Measurements from ENCODE around the gene MAN1C1. TPM values are rescaled to one million over a fixed set of nuclear protein-coding genes. Genes with fewer than 3 reads are reported as not detected.

MAN1C1 gene
- total RNA-seq, 4 donors from 2014 or later, result 5.0 to 31.1 (median 7.9) TPM

DNA sequence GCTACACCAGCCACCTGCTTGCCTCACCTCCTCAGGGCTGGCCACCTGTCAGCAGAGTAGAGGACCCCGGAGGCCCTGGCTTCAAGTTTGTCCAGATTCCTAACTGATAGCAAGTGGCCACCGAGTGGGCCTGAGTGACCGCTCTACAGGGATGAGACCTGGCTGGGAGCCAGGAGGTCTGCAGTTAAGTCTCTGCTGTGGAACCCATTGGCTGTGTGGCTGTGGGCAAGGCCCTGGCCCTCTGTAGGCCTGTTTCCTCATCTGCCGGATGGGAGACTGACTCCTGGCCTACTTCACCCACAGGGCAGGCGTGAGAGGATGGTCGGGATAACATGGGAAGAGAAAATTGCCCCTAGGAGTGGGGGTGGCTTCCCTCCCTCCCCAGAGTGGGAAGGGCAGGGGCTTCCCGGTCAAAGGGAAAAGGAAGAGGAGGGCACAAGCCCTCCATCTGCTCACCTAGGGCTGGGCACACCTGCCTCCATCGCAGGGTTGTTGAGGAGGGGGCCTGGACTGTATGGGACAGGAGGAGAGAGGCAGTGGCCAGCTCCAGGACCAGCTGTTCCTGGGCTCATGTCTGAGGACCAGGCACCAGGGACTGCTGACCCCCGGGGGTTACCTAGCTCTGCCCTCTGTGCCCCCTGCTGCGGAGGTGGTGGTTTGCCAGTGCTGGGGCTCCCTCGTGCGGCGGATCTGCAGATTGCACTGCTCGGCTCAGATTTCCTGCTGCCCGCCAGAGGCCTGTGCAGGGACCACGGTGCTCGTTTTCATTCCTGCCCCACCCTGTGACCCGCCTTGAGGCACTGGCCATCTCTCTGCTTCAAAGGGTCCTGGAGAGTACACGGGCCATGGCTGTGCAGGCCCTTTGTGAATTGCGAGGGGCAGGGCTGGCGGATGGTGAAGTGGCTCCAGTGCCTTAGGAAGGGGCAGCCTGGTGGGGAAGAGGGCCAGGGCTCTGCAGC is 194.0 kb downstream of the MAN1C1 start:
- Histone ChIP-seq H3K36me3 (no peaks in the 10 kb centered on the region), H3K27ac (no peak overlapping the region), H3K4me1 (peaks cover 0 to 5% of the 10 kb centered on the region in 2 donors), H3K4me3 (no peak overlapping the region), H3K27me3 (no peaks in the 10 kb centered on the region), H3K9me3 (no peaks in the 10 kb centered on the region)
- DNase-seq, result peak; percentile 70 to 75
- TF ChIP-seq, protein P1, sequence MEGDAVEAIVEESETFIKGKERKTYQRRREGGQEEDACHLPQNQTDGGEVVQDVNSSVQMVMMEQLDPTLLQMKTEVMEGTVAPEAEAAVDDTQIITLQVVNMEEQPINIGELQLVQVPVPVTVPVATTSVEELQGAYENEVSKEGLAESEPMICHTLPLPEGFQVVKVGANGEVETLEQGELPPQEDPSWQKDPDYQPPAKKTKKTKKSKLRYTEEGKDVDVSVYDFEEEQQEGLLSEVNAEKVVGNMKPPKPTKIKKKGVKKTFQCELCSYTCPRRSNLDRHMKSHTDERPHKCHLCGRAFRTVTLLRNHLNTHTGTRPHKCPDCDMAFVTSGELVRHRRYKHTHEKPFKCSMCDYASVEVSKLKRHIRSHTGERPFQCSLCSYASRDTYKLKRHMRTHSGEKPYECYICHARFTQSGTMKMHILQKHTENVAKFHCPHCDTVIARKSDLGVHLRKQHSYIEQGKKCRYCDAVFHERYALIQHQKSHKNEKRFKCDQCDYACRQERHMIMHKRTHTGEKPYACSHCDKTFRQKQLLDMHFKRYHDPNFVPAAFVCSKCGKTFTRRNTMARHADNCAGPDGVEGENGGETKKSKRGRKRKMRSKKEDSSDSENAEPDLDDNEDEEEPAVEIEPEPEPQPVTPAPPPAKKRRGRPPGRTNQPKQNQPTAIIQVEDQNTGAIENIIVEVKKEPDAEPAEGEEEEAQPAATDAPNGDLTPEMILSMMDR (IDR thresholded peaks at IDR 0.05), result peak; percentile 88 to 93 (median 91)
- peak in 1 of 2 donors; percentile 32 for TF ChIP-seq POLR2A (IDR thresholded peaks at IDR 0.05)
- intact Hi-C loops (cut with DNase I; ENCODE audit: low total_unique reads), result loop anchor here (5.0 kb wide), 1 partner anchor 203 kb away; no protein-coding TSS in a partner anchor

- Histone ChIP-seq H3K27ac (no peak overlapping the region), H3K4me1 (peaks cover 0 to under 1% of the 10 kb centered on the region in 2 donors), H3K9me3 (no peaks in the 10 kb centered on the region), H3K4me3 (no peak overlapping the region), H3K36me3 (no peaks in the 10 kb centered on the region), H3K27me3 (no peaks in the 10 kb centered on the region)
- no peak for DNase-seq
- intact Hi-C loops (cut with DNase I; ENCODE audit: low total_unique reads), result loop anchor here (5.0 kb wide), 1 partner anchor 204 kb away; no protein-coding TSS in a partner anchor
- TF ChIP-seq POLR2A (IDR thresholded peaks at IDR 0.05), result no peak
- TF ChIP-seq, protein P1 (IDR thresholded peaks at IDR 0.05), result no peak
Measured at GRCh38 chr1:25811384-25812082, 194.9 kb downstream of the MAN1C1 start.

DNA sequence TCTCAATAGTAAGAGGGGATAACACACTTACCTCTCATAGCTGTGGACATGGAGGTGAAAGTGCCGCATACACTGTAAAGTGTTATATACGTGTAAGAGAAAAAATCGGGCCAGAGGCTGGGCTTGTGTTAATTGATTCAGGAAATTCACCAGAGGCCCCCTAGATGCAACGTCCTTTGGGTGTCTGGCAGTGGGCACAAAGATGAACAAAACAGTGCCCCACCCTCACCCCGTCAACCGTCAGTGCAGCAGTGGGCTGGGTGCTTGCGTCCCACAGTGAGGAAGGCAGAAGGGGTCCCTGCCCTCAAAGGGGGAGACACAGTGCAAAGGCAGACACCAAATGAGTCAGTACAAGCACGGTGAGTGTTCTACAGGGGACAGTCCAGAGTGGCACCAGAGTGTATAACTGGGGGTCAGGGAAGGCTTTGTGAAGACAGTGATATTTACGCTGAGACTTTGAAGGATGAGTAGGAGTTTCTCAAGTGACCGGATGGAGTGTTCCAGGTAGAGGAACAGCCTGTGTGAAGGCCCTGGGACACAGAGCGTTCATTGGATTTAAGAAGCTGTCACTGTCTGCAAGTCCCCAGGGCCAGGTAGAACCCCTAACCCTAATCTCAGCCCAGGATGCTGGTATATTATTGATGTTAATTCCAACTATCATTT is 196.6 kb downstream of the MAN1C1 start:
- H3K36me3 ChIP-seq, result no peaks in the 10 kb centered on the region
- intact Hi-C loops (cut with DNase I; ENCODE audit: low total_unique reads), result loop anchor here (5.0 kb wide), 1 partner anchor 206 kb away; no protein-coding TSS in a partner anchor

GRCh38 chr1:25813734-25814471 is 197.3 kb downstream of the MAN1C1 start:
- H3K36me3 ChIP-seq, result no peaks in the 10 kb centered on the region
- intact Hi-C loops (cut with DNase I; ENCODE audit: low total_unique reads), result loop anchor here (5.0 kb wide), 1 partner anchor 207 kb away; no protein-coding TSS in a partner anchor
- no peak for TF ChIP-seq POLR2A (IDR thresholded peaks at IDR 0.05)
- TF ChIP-seq, protein P1 (IDR thresholded peaks at IDR 0.05), result no peak

More for the DNA sequence above, 196.6 kb downstream of the MAN1C1 start:
- Histone ChIP-seq H3K9me3 (no peaks in the 10 kb centered on the region), H3K27me3 (no peaks in the 10 kb centered on the region), H3K4me3 (no peak overlapping the region), H3K4me1 (no peaks in the 10 kb centered on the region), H3K27ac (no peak overlapping the region)
- DNase-seq, result no peak
- TF ChIP-seq POLR2A (IDR thresholded peaks at IDR 0.05), result no peak
- TF ChIP-seq, protein P1 (IDR thresholded peaks at IDR 0.05), result no peak

More at GRCh38 chr1:25813734-25814471, 197.3 kb downstream of the MAN1C1 start:
- H3K27me3 ChIP-seq, result no peaks in the 10 kb centered on the region
- H3K27ac ChIP-seq, result no peak overlapping the region
- H3K4me1 ChIP-seq, result no peaks in the 10 kb centered on the region
- no peak overlapping the region for H3K4me3 ChIP-seq
- DNase-seq, result no peak
- no peaks in the 10 kb centered on the region for H3K9me3 ChIP-seq

Measured in uterus (tissue), 4 donors.